Lung microvascular endothelial cell (primary cell): Measurements from ENCODE around the gene PSG7. TPM values are rescaled to one million over a fixed set of nuclear protein-coding genes. Genes with fewer than 3 reads are reported as not detected.
"Not testable (repeated sequence)": the region's sequence is repeated elsewhere in the genome, so short reads cannot be mapped to it uniquely, and the experiment has no call there.

Source experiments
- DNase-seq, 2 donors: peaks; one replicate each; pipeline versions ENCODE4 v3.0.0 to v3.0.0-alpha.2; 2010; ENCODE audit warnings: low read depth in 2 of 2
- total RNA-seq: library from RNA; depleted of rRNA; stranded (reverse); fragments of >200 nt; gene quantifications from 2 replicates; pipeline ENCODE4 v1.2.1, GENCODE V29; 2014

PSG7 gene
- total RNA-seq, 1 donor from 2014 or later = not detected

- DNase-seq = not testable (repeated sequence)
Observed at GRCh38 chr19:42916931-42917330, 20.1 kb downstream of the PSG7 start.

- not testable (repeated sequence) for DNase-seq
Observed at GRCh38 chr19:42913516-42913915, 23.5 kb downstream of the PSG7 start.

GRCh38 chr19:42912941-42913340 is 24.1 kb downstream of the PSG7 start:
- DNase-seq = not testable (repeated sequence)

GRCh38 chr19:42911731-42912130 is 25.3 kb downstream of the PSG7 start:
- not testable (repeated sequence) for DNase-seq

GRCh38 chr19:42906162-42906561 is 30.8 kb downstream of the PSG7 start:
- not testable (repeated sequence) for DNase-seq

GRCh38 chr19:42900561-42900960 is 36.4 kb downstream of the PSG7 start:
- not testable (repeated sequence) for DNase-seq

- not testable (repeated sequence) for DNase-seq
Observed at GRCh38 chr19:42899674-42900073, 37.3 kb downstream of the PSG7 start.

GRCh38 chr19:42899110-42899509 is 37.9 kb downstream of the PSG7 start:
- not testable (repeated sequence) for DNase-seq

GRCh38 chr19:42898656-42899055 is 38.4 kb downstream of the PSG7 start:
- DNase-seq = not testable (repeated sequence)

GRCh38 chr19:42897729-42898128 is 39.3 kb downstream of the PSG7 start:
- not testable (repeated sequence) for DNase-seq

- DNase-seq = not testable (repeated sequence)
Observed at GRCh38 chr19:42890446-42890845, 46.6 kb downstream of the PSG7 start.

GRCh38 chr19:42887876-42888445 is 49.0 kb downstream of the PSG7 start:
- not testable (repeated sequence) for DNase-seq

- DNase-seq = peak; percentile 43 to 74
Observed at GRCh38 chr19:42882730-42883129, 54.3 kb downstream of the PSG7 start.

GRCh38 chr19:42882010-42882409 is 55.0 kb downstream of the PSG7 start:
- DNase-seq = not testable (repeated sequence)

GRCh38 chr19:42881279-42881678 is 55.7 kb downstream of the PSG7 start:
- peak in 1 of 2 donors; percentile 24 for DNase-seq

GRCh38 chr19:42880621-42881020 is 56.4 kb downstream of the PSG7 start:
- not testable (repeated sequence) for DNase-seq

- no peak for DNase-seq
Observed at GRCh38 chr19:42879613-42880012, 57.4 kb downstream of the PSG7 start, which contains the start of gene PSG1. Gene PSG1 (minus strand): TSS chr19:42879713. CDS start chr19:42879581, 132 bp downstream.

- not testable (repeated sequence) for DNase-seq
Observed at GRCh38 chr19:42876596-42876995, 60.4 kb downstream of the PSG7 start.

- DNase-seq = not testable (repeated sequence)
Observed at GRCh38 chr19:42875881-42876280, 61.1 kb downstream of the PSG7 start.

GRCh38 chr19:42874901-42875813 is 61.9 kb downstream of the PSG7 start:
- peak; percentile 51 to 55 for DNase-seq

GRCh38 chr19:42874136-42874535 is 62.9 kb downstream of the PSG7 start:
- not testable (repeated sequence) for DNase-seq
